CD4-positive, alpha-beta T cell (primary cell): ENCODE data around the gene ALOX12B. TPM values are rescaled to one million over a fixed set of nuclear protein-coding genes. Genes with fewer than 3 reads are reported as not detected.

ENCODE experiments used
- ATAC-seq: fragments of 200-7000 bp; cut with Tn5 transposase; one replicate; pipeline ENCODE4 v1.10.0; 2022; ENCODE audit warnings: mild to moderate bottlenecking; ENCODE audit not compliant: poor library complexity
- CTCF ChIA-PET: fragments of 350-600 bp; sonication (Branson Sonifier 250); formaldehyde crosslinking; loops from one replicate; lab custom pipeline; 2021; ENCODE audit warnings: antibody characterized with exemption, inconsistent platforms; lab: Charles Lee
- POLR2A ChIA-PET: fragments of 350-600 bp; sonication (Branson Sonifier 250); formaldehyde crosslinking; loops from one replicate; lab custom pipeline; 2021; ENCODE audit warnings: antibody characterized with exemption, inconsistent platforms; lab: Charles Lee
- DNase-seq, 14 experiments: peaks; one replicate each; pipeline ENCODE4 v3.0.0-alpha.2; 2013 to 2020; ENCODE audit warnings: mixed read lengths in 2 of 14
- H3K27ac ChIP-seq, 2 donors: one replicate each; pipeline versions ENCODE4 v1.5.1 to v1.7.0; 2013; ENCODE audit warnings: low read length in 2 of 2, low read depth in 1 of 2, mild to moderate bottlenecking in 1 of 2
- H3K27me3 ChIP-seq, 2 experiments: 1 replicate in 1 of 2; 2 replicates in 1 of 2; pipeline versions ENCODE4 v1.6.1 to v1.7.0; 2013; ENCODE audit warnings: low read length in 2 of 2, control low read depth in 1 of 2, mild to moderate bottlenecking in 1 of 2, moderate library complexity in 1 of 2; ENCODE audit not compliant: insufficient read depth in 2 of 2, control insufficient read depth in 1 of 2
- H3K36me3 ChIP-seq: one replicate; pipeline ENCODE4 v1.6.1; 2013; ENCODE audit warnings: low read length, control low read depth; ENCODE audit not compliant: insufficient read depth
- H3K4me1 ChIP-seq: one replicate; pipeline ENCODE4 v1.6.1; 2013; ENCODE audit warnings: low read length, control low read depth; ENCODE audit not compliant: insufficient read depth
- H3K4me3 ChIP-seq: one replicate; pipeline ENCODE4 v1.5.1; 2013; ENCODE audit warnings: mild to moderate bottlenecking, low read length, moderate library complexity
- H3K9me3 ChIP-seq, 2 experiments: 1 replicate in 1 of 2; 2 replicates in 1 of 2; pipeline versions ENCODE4 v1.6.1 to v1.7.0; 2013; ENCODE audit warnings: low read length in 2 of 2, mild to moderate bottlenecking in 2 of 2, control low read depth in 1 of 2, moderate library complexity in 1 of 2; ENCODE audit not compliant: control insufficient read depth in 1 of 2, insufficient read depth in 1 of 2
- H3K27ac Mint-ChIP-seq: one replicate; pipeline ENCODE4 v1.8.0; 2020; ENCODE audit warnings: mixed read lengths
- H3K27me3 Mint-ChIP-seq: one replicate; pipeline ENCODE4 v1.8.0; 2021; ENCODE audit warnings: mixed read lengths
- H3K36me3 Mint-ChIP-seq: one replicate; pipeline ENCODE4 v1.8.0; 2021; ENCODE audit warnings: low read depth, mixed read lengths
- H3K4me1 Mint-ChIP-seq: one replicate; pipeline ENCODE4 v1.8.0; 2021; ENCODE audit warnings: low read depth, mixed read lengths
- H3K4me3 Mint-ChIP-seq: one replicate; pipeline ENCODE4 v1.8.0; 2020; ENCODE audit warnings: mild to moderate bottlenecking, mixed read lengths
- H3K9me3 Mint-ChIP-seq: one replicate; pipeline ENCODE4 v1.8.0; 2020; ENCODE audit warnings: mixed read lengths
- CTCF ChIP-seq: fragments of 200-600 bp; IDR thresholded peaks from one replicate; pipeline ENCODE4 v1.8.0; 2022; ENCODE audit warnings: antibody characterized with exemption, mild to moderate bottlenecking
- intact Hi-C, 2 experiments: fragments of 100-400 bp; cut with DNase I in 1 of 2; cut with micrococcal nuclease in 1 of 2; formaldehyde crosslinking; loops; one replicate each; pipeline versions ENCODE4 v1.15.1 to v1.9.0; 2023 to 2025; cut with DNase I, micrococcal nuclease
- total RNA-seq, 174 experiments: library from RNA in 2 of 174; stranded (reverse) in 2 of 174; gene quantifications; one replicate each; pipeline ENCODE4 v1.2.3 and lab custom pipeline; 2021 to 2026

ALOX12B gene
- total RNA-seq, 2 experiments from 2014 or later, result 0.41 TPM; not detected in 1

DNA sequence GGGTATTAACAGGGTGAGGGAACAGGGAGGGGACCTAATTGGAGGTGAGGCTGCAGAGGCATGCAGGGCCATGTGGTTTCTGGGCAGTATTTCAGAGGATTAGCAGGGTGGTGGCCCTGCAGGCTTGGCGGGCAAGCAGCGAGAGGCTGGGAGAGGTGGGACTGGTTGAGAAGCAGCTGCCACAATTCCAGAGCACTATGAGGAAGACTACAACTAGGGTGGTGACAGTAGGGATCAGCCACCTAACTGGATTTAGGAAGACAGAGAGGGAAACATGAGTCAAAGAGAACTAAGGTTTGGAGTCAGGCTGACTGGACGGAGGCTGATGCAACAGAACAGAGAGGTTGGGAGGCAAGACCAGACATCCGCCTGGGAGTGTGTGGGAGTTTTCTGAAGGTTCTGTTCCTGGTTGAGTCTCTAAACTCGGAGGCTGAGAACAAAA is 18.5 kb upstream of the ALOX12B start:
- Mint-ChIP-seq H3K4me1 (peaks cover 4% of the 10 kb centered on the region), H3K4me3 (no peak overlapping the region), H3K27ac (no peak overlapping the region), H3K36me3 (no peaks in the 10 kb centered on the region), H3K27me3 (no peaks in the 10 kb centered on the region), H3K9me3 (no peaks in the 10 kb centered on the region)
- intact Hi-C loops, result no loop called here
- Histone ChIP-seq H3K9me3 (no peaks in the 10 kb centered on the region), H3K27ac (no peak overlapping the region), H3K27me3 (no peaks in the 10 kb centered on the region), H3K4me3 (no peak overlapping the region), H3K4me1 (peaks cover 13% of the 10 kb centered on the region), H3K36me3 (no peaks in the 10 kb centered on the region)
- DNase-seq (no peak), ATAC-seq (no peak)
- TF ChIP-seq CTCF, result no peak
- POLR2A ChIA-PET, result no interaction called here
- CTCF ChIA-PET, result interaction anchor here (0.6 to 2.6 kb wide), 3 partner anchors 32 to 438 kb away, joined by 3 to 7 read pairs (median 5); no protein-coding TSS in a partner anchor

- H3K4me1 ChIP-seq, result peaks cover 6% of the 10 kb centered on the region
- H3K4me3 Mint-ChIP-seq, result no peak overlapping the region
- TF ChIP-seq CTCF, result no peak
- CTCF ChIA-PET, result interaction anchor here (0.6 to 2.6 kb wide), 4 partner anchors 14 to 45 kb away, joined by 3 to 7 read pairs (median 4); no protein-coding TSS in a partner anchor
- H3K27me3 Mint-ChIP-seq, result no peaks in the 10 kb centered on the region
- no peaks in the 10 kb centered on the region for H3K27me3 ChIP-seq
- H3K9me3 Mint-ChIP-seq, result no peaks in the 10 kb centered on the region
- intact Hi-C loops, result no loop called here
- ATAC-seq, result no peak
- no peaks in the 10 kb centered on the region for H3K36me3 ChIP-seq
- POLR2A ChIA-PET, result interaction anchor here (1.5 kb wide), 1 partner anchor 82 kb away, joined by 3 read pairs; no protein-coding TSS in a partner anchor
- no peak for DNase-seq
- H3K27ac ChIP-seq, result no peak overlapping the region
- no peak overlapping the region for H3K4me3 ChIP-seq
- no peaks in the 10 kb centered on the region for H3K36me3 Mint-ChIP-seq
- no peaks in the 10 kb centered on the region for H3K9me3 ChIP-seq
- H3K27ac Mint-ChIP-seq, result no peak overlapping the region
- no peaks in the 10 kb centered on the region for H3K4me1 Mint-ChIP-seq
These were observed 17.4 kb upstream of the ALOX12B start for GRCh38 chr17:8104911-8105310.

DNA sequence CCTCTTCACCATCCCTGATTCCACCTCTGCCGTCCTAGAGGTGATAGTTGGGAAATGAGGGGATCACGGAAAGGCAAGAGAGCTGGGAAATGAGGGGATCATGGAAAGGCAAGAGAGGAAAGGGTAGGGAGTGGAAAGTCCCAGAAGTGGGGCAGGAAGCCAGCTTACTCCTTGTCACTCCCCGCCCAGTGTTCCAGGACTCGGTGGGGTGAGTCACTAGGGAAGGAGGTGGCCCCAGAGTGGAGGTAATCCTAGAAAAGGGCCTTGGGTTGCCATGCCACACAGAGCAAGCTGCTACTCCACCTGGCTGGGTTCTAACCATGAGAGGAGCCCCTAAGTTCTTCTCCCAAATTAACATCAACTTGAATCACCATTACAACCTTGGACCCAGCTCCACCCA is 16.0 kb upstream of the ALOX12B start:
- H3K4me1 ChIP-seq, result no peaks in the 10 kb centered on the region
- no peaks in the 10 kb centered on the region for H3K27me3 ChIP-seq
- no peak for TF ChIP-seq CTCF
- Mint-ChIP-seq H3K36me3 (no peaks in the 10 kb centered on the region), H3K4me3 (no peak overlapping the region), H3K27ac (no peak overlapping the region), H3K4me1 (no peaks in the 10 kb centered on the region), H3K9me3 (no peaks in the 10 kb centered on the region), H3K27me3 (no peaks in the 10 kb centered on the region)
- H3K36me3 ChIP-seq, result no peaks in the 10 kb centered on the region
- intact Hi-C loops, result no loop called here
- H3K9me3 ChIP-seq, result no peaks in the 10 kb centered on the region
- H3K4me3 ChIP-seq, result no peak overlapping the region
- ChIA-PET POLR2A (interaction anchor here (1.4 to 1.5 kb wide), 2 partner anchors 15 to 84 kb away, joined by 3 read pairs; no protein-coding TSS in a partner anchor), CTCF (interaction anchor here (2.6 kb wide), 1 partner anchor 30 kb away, joined by 7 read pairs; no protein-coding TSS in a partner anchor)
- ATAC-seq (no peak), DNase-seq (no peak)
- no peak overlapping the region for H3K27ac ChIP-seq
